ENCODE results near the gene UNC5C.

UNC5C gene

DNA sequence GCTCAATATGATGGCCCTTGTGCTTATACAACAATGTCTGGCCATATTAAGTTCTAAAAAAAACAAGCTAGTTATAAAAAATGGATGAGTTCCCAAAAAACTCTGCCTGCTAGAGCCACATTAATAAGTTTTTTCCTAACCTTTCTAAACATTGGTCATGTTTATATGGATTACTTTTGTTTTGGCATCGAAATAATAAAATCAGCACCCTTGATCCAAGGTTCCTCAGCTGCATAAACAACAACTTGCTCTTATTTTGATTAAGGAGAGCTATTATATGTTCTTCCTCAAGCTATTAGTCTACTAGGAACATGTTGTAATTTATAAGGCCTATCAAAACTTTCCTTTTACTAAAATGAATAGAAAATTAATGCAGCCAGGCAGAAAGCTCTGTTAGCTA lies 48.4 kb downstream of the UNC5C start:
- DNase-seq = no peak
- in situ Hi-C loops (cut with HindIII; ENCODE audit: low pct_ligation_motif_present, low pct_unique_long_range_greater_than_20kb, low sequenced_read_pairs) = no loop called here

DNA sequence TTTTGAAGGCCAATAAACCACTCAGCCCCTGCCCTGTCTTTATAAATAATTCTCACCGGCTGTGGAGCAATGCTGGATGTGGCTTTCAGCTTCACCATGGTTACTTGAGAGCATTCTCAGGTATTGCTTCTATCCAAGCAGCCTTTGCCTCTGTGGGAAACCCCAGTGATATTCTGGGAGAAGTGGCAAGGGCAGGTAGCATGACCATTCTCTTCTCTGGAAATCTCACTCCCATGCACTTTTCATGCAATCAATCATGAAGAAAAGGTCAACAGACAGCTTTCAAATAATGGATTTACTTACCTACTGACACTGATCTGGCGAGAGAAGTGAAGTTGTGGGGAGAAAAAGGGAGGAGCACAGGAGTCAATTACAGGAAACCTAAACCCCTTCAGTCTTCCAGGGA lies 49.5 kb downstream of the UNC5C start:
- no peak for DNase-seq
- in situ Hi-C loops (cut with HindIII; ENCODE audit: low pct_ligation_motif_present, low pct_unique_long_range_greater_than_20kb, low sequenced_read_pairs) = no loop called here

DNA sequence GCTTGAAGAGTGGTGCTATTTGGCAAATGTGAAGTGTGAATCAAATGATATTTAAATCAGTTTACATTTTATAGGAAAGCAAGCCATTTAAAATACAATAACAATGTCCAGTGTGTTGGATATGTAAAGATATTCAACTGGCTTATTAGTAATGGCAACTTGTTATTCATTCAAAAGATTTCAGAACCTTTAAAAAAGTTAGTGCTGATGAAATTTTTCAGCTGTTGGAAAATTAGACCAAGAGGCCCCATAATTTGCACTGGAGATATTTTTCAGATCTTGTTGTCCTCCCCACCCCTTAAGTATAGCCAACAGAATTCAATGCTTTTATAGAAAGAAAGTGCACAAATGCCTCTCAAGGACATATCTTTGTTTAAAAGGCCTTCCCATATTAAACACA lies 54.6 kb downstream of the UNC5C start:
- in situ Hi-C loops (cut with HindIII; ENCODE audit: low pct_ligation_motif_present, low pct_unique_long_range_greater_than_20kb, low sequenced_read_pairs) = no loop called here
- DNase-seq = no peak

DNA sequence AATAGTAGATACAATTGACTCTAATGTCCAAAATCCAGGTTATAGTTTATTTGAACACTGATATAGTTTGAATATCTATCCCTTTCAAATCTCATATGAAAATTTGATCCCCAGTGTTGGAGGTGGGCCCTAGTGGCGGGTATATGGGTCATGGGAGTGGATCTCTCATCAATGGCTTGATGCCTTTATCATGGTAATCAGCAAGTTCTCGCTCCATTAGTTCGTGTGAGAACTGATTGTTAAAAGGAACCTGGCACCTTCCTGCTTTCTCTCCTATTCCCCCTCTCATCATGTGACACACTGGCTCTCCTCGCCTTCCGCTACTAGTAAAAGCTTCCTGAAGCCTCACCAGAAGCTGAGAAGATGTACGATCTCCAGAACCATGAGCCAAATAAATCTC lies 70.1 kb downstream of the UNC5C start:
- in situ Hi-C loops (cut with HindIII; ENCODE audit: low pct_ligation_motif_present, low pct_unique_long_range_greater_than_20kb, low sequenced_read_pairs) = no loop called here

DNA sequence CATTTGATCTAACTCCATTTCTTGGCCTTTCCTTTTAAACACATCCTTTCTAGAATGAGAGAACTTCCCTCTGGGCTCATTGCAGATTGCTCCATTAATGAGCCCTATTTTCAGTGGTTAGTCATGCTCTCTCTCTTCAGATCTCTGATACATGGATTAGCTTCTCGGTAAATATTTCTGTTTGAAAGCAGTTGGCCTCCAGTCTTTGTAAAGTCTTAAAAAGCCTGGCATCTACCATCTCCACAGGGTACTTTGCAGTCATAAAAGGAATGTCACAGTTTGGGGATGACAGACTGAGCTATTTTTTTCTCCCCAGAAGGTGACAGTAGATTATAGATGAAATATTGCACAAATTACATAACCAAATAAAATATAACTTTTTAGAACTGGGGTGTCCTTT lies 72.7 kb downstream of the UNC5C start:
- no peak for DNase-seq
- in situ Hi-C loops (cut with HindIII; ENCODE audit: low pct_ligation_motif_present, low pct_unique_long_range_greater_than_20kb, low sequenced_read_pairs) = no loop called here

More for the DNA sequence above, 70.1 kb downstream of the UNC5C start:
- no peak for DNase-seq

DNA sequence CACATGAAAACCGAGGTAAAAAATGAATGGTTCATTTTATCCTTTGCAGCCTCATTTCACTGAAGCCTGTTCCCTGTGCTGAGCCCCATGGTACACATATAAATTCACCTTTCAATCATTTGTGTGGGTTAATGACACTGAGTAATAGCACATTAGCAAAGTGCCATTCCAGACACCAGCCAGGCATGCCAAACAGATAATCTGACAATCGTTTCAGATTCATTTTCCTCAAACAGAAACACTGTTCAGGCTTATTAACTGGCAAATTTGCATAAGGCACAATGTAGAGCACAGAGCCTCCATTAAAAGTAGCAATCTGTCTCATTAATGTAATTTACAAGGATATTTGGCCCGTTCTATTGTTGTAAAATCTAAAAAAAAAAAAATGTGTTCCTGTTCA lies 76.2 kb downstream of the UNC5C start:
- in situ Hi-C loops (cut with HindIII; ENCODE audit: low pct_ligation_motif_present, low pct_unique_long_range_greater_than_20kb, low sequenced_read_pairs) = no loop called here
- no peak for DNase-seq

DNA sequence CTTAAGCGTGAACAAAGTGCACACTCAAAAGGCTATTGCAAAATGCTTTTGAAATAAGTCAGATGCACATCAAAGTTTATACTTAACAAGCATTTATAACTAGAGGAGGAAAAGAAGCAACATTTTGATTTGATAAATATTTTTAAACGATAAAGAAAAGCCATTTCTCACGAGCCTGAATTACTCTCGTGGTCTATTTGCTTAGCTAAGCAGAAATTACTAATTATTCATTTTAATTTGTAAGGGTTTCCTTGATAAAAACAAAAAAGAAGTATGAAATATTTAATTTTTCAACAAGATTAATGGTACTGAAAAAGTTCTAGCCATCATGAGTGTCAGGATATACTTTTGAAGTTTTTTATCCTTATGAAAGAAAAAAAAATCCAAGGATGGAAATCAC lies 78.2 kb downstream of the UNC5C start:
- no peak for DNase-seq
- in situ Hi-C loops (cut with HindIII; ENCODE audit: low pct_ligation_motif_present, low pct_unique_long_range_greater_than_20kb, low sequenced_read_pairs) = no loop called here

DNA sequence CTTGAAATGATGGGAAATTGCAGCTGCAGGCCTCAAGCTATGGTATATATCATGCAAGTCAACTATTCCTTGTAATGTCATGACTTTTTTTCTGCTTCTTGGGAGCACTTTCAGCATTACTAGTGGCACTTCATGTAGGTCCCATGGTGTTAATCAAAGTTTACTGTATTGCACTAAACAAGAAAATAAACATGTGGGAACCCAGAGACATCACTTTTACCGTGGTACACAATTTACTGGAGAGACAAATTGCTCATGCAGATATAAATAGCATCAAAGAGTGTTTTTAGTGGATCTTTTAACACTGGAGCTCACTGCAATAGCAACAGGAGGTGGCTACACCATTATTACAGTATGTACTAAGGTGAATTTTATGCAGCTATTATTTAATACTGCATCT lies 79.2 kb downstream of the UNC5C start:
- no peak for DNase-seq
- in situ Hi-C loops (cut with HindIII; ENCODE audit: low pct_ligation_motif_present, low pct_unique_long_range_greater_than_20kb, low sequenced_read_pairs) = no loop called here

DNA sequence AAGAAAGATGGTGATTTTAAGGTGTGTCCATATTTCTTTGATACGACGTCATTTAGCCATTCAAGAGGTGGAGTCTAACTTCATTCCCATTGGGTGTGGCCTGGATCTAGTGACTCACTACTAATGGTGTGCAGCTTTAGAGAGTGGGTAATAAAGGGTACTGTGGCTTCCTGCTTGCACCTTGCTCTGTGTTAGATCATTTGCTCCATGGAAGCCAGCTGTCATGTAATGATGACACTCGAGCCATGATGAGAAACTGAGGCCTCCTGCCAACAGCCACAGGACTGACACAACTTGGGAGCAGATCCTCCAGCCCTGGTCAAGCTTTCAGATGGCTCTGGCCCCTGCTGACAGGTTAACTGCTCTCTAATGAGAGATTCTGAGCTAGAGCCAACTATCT lies 82.0 kb downstream of the UNC5C start:
- in situ Hi-C loops (cut with HindIII; ENCODE audit: low pct_ligation_motif_present, low pct_unique_long_range_greater_than_20kb, low sequenced_read_pairs) = no loop called here

DNA sequence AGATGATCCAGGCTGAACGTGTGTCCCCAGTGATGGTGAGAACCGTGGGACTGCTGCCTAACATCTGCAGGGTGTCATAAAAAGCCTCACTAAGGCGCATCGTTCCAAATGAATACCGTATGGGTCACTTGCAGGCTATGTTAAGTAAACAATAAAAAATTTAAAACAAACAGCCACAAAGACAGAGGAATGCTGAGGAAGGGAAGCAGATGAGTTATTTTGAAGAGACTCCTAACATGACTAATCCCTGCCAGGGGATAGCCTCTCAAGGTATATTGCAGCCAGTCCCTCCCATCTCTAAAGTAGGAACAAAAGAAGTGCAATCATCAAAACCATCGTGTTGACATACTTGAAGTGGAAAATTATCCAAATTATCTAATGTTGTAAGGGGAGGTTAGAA lies 83.8 kb downstream of the UNC5C start:
- in situ Hi-C loops (cut with HindIII; ENCODE audit: low pct_ligation_motif_present, low pct_unique_long_range_greater_than_20kb, low sequenced_read_pairs) = no loop called here
- no peak for DNase-seq

More for the DNA sequence above, 82.0 kb downstream of the UNC5C start:
- DNase-seq = no peak

DNA sequence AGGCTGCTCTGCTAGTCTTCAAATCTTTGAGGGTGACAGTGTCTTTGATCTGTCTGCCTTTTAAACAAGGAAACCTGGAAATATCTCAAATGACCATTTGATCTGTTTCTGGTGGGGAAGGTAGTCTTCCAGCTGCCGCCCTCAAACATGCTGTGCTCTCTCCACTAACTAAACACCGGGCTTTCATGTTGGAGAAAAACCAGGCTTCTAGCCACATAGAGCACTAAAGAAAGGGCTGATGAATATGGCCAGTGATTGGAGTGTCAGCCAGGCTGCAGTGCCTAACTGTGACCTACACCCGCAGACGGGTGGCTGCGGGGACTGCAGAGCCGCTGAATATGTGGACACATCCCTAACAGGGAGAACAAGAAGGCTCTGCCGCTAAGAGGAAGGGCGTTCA lies 85.9 kb downstream of the UNC5C start:
- in situ Hi-C loops (cut with HindIII; ENCODE audit: low pct_ligation_motif_present, low pct_unique_long_range_greater_than_20kb, low sequenced_read_pairs) = no loop called here
- no peak for DNase-seq

DNA sequence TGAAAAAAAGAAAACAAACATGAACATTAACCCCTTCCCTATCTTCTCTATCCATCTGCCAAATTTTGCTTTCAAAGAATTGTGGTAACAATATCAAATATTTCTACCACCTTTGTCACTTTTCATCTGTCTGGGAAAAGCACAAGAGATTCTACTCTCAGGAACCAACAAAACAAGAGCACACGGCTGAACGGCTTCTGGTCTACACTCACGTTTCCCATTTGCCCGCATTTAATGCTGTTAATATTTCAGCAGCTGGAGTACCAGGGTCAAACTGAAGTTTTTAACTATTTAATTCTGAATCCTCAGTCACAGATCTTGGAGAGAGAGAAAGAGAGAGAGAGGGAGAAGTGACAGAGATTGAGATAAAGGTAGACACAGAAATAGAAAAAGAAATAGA lies 91.4 kb downstream of the UNC5C start:
- DNase-seq = no peak
- in situ Hi-C loops (cut with HindIII; ENCODE audit: low pct_ligation_motif_present, low pct_unique_long_range_greater_than_20kb, low sequenced_read_pairs) = no loop called here

DNA sequence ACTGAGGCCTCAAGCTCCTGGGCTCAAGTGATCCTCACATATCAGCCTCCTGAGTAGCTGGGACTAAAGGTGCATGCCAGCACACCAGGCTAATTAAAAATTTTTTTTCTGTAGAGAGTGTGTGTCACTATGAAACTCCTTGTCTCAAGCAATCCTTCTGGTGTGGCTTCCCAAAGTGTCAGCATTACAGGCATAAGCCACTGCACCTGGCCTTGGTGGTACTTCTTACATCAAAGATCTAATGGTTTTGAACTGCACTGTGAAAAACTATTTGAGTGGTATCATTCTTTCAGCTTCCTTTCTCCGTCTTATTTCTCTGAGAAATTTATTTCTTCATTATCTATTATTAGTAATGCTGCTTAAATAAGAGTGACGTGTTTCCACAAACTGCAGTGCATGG lies 98.5 kb downstream of the UNC5C start:
- DNase-seq = no peak
- in situ Hi-C loops (cut with HindIII; ENCODE audit: low pct_ligation_motif_present, low pct_unique_long_range_greater_than_20kb, low sequenced_read_pairs) = no loop called here

DNA sequence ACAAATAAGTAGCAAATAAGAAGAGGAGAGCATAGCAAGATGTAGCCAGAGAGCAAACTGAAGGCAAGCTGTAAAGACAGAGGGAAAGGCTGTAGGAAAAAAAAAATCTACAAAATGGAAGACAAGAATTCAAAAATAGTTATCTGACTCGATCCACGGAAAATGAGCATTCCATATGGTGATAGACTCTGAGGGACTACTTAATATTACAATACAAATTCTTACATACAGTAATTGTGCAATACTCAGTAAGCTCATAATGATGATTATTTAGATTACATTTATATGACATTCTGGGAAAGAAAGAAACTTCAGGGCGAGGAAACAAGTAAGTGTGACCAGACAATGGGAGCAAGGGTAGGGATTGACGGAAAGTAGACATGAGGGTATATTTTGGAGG lies 102.6 kb downstream of the UNC5C start:
- DNase-seq = no peak
- in situ Hi-C loops (cut with HindIII; ENCODE audit: low pct_ligation_motif_present, low pct_unique_long_range_greater_than_20kb, low sequenced_read_pairs) = no loop called here

DNA sequence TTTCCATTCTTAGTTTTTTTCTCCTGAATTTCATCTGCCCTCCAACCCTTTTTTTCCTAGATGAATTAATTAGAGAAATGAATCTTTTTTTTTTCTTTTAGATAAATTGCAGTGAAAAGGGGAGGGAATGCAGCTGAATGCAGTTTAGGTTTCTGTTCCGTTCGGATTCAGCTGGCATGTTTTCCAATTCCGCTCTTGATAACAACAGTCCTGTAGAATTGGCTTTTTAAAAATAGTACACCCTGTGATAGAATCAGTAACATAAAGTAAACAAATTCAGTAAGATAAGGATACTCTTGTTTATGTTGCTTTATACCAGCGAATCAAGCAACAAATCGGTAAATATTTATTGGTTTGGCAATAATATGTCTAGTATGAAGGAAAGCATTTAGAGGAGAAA lies 103.5 kb downstream of the UNC5C start:
- in situ Hi-C loops (cut with HindIII; ENCODE audit: low pct_ligation_motif_present, low pct_unique_long_range_greater_than_20kb, low sequenced_read_pairs) = no loop called here
- DNase-seq = no peak

DNA sequence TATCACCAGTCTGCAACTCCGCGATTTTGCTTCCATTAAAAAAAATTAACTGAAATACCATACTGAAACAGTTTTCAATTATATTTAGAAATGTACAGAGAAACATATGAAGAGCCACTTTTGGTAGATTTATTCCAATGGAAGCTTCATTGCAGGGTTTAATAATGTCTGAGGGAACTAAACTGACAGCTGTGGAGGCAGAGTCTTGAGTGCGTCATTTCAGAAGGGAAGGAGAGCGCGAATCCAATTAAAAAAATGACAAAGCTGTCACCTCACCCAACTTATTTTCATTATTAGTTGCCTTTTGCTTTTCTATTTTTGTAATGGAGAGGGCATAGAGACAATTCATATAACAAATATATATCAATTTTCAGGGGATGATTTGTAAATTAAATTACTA lies 104.0 kb downstream of the UNC5C start:
- no peak for DNase-seq
- in situ Hi-C loops (cut with HindIII; ENCODE audit: low pct_ligation_motif_present, low pct_unique_long_range_greater_than_20kb, low sequenced_read_pairs) = no loop called here

DNA sequence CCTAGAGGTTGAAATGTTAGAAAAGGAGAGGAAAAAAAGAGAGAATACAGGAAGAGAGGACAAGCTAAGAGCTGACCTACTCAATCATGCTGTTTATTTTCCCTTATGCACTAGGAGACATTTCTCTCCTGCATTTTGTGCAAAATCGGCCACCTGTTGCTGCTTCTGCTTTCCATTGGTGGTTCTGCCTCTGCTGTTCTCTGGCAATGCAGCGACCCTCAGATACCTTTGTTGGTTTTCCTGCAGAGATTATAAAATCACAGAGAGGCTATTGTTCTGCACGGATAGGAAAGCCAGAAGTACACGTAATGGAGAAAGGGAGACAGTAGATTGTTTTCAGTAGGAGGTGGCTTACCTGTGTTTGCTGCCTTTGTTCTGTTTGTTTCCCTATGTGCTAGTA lies 108.9 kb downstream of the UNC5C start:
- no peak for DNase-seq

DNA sequence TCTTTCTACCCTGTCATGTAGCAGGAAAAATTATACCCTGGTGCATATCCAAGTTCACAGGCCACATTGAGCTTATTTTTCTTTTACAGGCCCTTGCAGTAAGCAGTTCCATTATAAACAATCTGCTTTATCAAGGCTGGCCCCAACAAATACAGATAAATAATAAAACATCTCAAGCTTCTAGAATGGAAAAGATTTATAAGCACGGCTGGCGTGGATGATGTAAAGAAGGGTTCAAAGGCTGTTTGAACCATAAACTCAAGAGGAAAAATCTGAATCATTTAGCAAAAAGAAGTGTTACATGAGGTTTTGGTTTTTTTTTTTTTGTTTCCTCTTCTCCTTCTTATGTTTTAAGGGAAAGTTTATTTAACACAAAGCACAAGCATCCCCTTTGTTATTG lies 109.7 kb downstream of the UNC5C start:
- in situ Hi-C loops (cut with HindIII; ENCODE audit: low pct_ligation_motif_present, low pct_unique_long_range_greater_than_20kb, low sequenced_read_pairs) = no loop called here
- DNase-seq = no peak

More for the DNA sequence above, 108.9 kb downstream of the UNC5C start:
- in situ Hi-C loops (cut with HindIII; ENCODE audit: low pct_ligation_motif_present, low pct_unique_long_range_greater_than_20kb, low sequenced_read_pairs) = no loop called here

DNA sequence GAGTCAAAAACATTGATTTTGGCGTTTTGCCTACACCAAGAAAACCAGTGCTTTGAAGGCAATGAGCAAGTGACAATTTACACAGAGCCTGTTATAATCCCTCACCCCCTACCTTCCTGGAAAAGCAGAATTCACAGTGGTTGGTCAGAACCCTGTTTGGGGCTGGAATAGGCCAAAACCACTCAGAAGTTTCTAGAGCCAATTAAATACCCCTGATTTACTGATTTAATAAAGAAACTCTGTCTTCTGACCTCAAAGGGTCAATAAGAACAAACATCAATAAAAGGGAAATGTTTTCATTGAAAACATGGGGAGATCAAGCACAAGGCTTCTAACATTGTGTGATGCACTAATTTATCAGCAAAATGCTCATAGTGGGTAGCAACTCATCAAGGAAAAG lies 116.3 kb downstream of the UNC5C start:
- DNase-seq = no peak
- in situ Hi-C loops (cut with HindIII; ENCODE audit: low pct_ligation_motif_present, low pct_unique_long_range_greater_than_20kb, low sequenced_read_pairs) = no loop called here

DNA sequence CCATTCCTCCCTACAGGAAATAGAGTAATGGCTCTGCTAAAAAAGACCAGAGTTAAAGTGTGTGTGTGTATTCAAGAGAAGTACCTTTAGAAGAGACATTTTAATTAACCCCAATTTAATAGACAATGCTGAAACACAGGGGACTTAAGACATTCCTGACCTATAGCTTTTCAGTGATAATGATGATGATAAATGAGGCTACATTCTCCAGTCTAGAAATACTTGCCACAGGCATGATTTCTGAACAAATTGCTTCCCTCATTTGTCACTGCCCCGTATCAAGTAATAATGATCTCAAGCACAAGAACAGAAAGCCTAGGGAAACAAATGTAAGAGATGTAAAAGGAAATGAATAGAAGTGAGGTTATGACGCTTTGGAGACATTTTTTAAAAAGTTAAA lies 117.1 kb downstream of the UNC5C start:
- DNase-seq = no peak

DNA sequence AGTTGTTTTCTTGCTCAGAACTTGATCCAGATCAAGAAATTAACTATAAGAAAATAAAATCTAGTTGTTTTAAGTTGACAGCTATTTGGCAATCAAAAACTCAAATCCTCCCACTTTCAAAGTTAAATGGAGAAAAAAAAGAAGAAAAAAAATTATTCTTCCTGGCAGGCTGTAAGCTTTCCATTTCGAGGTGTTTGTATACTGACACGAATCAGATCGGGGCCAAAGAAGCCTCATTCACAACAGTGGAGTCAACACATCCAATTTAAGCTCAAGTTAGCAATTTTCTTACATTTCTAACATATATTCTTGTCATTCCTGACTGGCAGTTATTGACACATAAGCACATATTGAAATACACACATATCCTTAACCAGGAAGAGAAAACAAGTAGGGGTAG lies 119.4 kb downstream of the UNC5C start:
- no peak for DNase-seq
- in situ Hi-C loops (cut with HindIII; ENCODE audit: low pct_ligation_motif_present, low pct_unique_long_range_greater_than_20kb, low sequenced_read_pairs) = no loop called here

More for the DNA sequence above, 117.1 kb downstream of the UNC5C start:
- in situ Hi-C loops (cut with HindIII; ENCODE audit: low pct_ligation_motif_present, low pct_unique_long_range_greater_than_20kb, low sequenced_read_pairs) = no loop called here

All from ACHN (cell line).